Ovary (tissue), 3 donors: ENCODE results near the gene PDXK.

Source experiments
- POLR2A ChIP-seq: fragments of 450-650 bp; IDR thresholded peaks from one replicate; pipeline ENCODE4 v1.6.1; 2017; ENCODE audit warnings: antibody characterized with exemption, mild to moderate bottlenecking, moderate library complexity
- TF ChIP-seq, protein P1 (sequence below), 3 donors: fragments of 450-650 bp in 2 of 3; fragments of 200-600 bp in 1 of 3; IDR thresholded peaks; one replicate each; pipeline versions ENCODE4 v1.5.1 to v1.8.0; 2016 to 2022; ENCODE audit warnings: antibody characterized with exemption in 3 of 3, mild to moderate bottlenecking in 1 of 3
- donor health status: DM: no; HTN: no; CAD: no.

DNA sequence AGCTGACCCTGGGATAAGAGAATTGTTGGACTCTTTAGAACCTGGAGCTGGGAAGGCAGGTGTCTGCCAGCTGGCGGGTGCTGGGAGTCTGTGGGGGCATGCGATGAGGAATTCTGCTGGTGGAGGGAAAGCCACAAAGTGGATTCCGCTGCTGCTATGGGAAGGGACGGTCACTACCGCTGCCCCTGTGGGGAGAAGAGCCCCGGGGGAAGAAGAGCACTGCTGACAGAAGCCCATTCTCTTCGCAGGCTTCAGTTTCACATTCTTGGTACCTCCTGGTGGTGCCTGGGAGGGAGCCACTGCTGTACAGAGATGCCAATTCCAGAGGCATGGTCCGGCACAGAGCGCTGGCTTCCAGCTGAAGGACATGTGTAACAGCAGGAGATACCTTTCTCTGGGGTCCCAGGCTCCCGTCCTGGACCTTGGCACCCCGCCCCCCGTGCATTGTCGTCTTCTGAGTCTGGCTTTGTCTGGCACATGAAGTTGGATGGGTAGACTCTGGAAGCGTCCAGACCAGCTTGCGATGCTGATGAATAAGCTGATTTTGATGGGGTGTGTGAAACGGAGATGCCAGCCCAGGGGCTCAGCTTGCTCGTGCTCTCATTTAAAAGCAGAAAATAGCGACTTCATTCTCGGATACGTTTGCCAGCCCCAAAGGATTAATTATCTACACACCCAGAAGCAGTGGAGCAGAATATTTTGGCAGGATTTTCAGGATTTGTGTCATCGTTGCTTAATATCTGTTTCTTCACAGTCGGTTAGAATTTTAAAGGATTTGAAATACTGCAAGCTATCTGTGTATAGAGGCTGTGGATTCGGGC, 13.2 kb downstream of the PDXK start:
- TF ChIP-seq, protein P1, sequence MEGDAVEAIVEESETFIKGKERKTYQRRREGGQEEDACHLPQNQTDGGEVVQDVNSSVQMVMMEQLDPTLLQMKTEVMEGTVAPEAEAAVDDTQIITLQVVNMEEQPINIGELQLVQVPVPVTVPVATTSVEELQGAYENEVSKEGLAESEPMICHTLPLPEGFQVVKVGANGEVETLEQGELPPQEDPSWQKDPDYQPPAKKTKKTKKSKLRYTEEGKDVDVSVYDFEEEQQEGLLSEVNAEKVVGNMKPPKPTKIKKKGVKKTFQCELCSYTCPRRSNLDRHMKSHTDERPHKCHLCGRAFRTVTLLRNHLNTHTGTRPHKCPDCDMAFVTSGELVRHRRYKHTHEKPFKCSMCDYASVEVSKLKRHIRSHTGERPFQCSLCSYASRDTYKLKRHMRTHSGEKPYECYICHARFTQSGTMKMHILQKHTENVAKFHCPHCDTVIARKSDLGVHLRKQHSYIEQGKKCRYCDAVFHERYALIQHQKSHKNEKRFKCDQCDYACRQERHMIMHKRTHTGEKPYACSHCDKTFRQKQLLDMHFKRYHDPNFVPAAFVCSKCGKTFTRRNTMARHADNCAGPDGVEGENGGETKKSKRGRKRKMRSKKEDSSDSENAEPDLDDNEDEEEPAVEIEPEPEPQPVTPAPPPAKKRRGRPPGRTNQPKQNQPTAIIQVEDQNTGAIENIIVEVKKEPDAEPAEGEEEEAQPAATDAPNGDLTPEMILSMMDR (IDR thresholded peaks at IDR 0.05), result no peak
- no peak for TF ChIP-seq POLR2A
